ENCODE results near the gene MCF2L. TPM values are rescaled to one million over a fixed set of nuclear protein-coding genes. Genes with fewer than 3 reads are reported as not detected.

MCF2L gene
- polyA plus RNA-seq, 2 of the 4 experiments (the other 2 are of a cell fraction), result 0.36 to 0.92 TPM

DNA sequence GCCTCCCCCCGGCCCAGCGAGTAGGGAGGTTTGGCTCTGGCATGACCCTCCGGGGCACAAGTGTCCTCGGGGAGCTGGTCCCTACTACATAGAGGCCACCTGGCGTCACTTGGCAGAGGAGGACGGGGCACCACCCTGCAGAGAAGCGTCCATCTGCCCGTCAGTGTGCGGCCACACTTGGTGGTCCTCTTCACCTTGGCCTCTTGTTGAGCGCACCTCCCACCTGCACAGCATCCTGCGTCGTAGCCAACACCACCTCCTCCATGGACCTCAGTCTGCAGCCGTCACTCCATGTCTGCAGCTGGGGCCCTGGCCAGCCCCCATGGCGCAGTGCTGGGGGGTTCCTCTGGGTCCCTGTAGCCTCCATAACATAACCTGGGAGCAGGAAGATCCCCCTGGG is 35.1 kb downstream of the MCF2L start (continued):
- TF ChIP-seq, protein P1, sequence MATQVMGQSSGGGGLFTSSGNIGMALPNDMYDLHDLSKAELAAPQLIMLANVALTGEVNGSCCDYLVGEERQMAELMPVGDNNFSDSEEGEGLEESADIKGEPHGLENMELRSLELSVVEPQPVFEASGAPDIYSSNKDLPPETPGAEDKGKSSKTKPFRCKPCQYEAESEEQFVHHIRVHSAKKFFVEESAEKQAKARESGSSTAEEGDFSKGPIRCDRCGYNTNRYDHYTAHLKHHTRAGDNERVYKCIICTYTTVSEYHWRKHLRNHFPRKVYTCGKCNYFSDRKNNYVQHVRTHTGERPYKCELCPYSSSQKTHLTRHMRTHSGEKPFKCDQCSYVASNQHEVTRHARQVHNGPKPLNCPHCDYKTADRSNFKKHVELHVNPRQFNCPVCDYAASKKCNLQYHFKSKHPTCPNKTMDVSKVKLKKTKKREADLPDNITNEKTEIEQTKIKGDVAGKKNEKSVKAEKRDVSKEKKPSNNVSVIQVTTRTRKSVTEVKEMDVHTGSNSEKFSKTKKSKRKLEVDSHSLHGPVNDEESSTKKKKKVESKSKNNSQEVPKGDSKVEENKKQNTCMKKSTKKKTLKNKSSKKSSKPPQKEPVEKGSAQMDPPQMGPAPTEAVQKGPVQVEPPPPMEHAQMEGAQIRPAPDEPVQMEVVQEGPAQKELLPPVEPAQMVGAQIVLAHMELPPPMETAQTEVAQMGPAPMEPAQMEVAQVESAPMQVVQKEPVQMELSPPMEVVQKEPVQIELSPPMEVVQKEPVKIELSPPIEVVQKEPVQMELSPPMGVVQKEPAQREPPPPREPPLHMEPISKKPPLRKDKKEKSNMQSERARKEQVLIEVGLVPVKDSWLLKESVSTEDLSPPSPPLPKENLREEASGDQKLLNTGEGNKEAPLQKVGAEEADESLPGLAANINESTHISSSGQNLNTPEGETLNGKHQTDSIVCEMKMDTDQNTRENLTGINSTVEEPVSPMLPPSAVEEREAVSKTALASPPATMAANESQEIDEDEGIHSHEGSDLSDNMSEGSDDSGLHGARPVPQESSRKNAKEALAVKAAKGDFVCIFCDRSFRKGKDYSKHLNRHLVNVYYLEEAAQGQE (IDR thresholded peaks at IDR 0.05), result no peak
- TF ChIP-seq HOXB13 (CRISPR knock-in tag; IDR thresholded peaks at IDR 0.05; ENCODE audit: low read depth), result no peak
- TF ChIP-seq CBX8 (IDR thresholded peaks at IDR 0.05), result no peak
- no peak for TF ChIP-seq HEYL (CRISPR knock-in tag; IDR thresholded peaks at IDR 0.05)
- no peak for TF ChIP-seq RAD21 (conservative IDR thresholded peaks at IDR 0.05 in 1 of 2, IDR thresholded peaks at IDR 0.05 in 1 of 2)
- no peak for TF ChIP-seq ESRRA (IDR thresholded peaks at IDR 0.05; ENCODE audit: borderline replicate concordance, low read length)

DNA sequence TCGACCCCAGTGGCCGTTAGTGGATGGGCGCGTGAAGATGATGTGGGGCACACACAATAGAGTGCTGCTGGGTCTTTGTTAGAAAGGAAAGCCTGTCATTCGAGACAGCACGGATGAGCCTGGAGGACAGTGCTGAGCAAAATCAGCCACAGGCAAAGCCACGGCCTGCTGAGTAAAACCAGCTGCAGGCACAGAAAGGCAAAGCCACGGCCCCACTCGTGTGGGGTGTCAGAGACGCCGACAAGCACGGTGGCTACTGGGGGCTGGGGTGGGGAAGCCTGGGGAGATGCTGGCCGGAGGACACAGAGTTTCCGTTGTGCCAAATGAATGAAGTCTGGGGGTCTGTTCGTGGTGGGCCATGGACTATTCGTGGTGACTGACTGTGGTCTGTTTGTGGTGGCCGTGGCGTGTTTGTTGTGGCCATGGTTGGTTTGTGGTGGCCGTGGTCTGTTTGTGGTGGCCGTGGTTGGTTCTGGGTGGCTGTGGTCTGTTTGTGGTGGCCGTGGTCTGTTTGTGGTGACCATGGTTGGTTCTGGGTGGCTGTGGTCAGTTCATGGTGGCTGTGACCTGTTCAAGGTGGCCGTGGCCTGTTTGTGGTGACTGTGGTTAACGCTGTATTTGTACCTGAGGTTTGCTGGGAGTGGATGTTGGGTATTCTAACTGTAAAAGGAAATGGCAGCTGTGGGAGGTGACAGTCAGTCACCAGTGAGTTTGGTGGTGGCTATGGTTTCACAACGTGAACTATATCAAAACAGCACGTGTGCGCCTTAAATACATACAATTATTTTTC is 36.3 kb downstream of the MCF2L start:
- POLR2A ChIA-PET, result no interaction called here
- WGBS (ENCODE audit: missing lambda C conversion rate), result 52% methylated on average over 19 of the region's 26 CpGs
- no peak overlapping the region for H3K4me2 ChIP-seq
- DNase-seq (ENCODE audit: low read depth in 1 of 2, low spot score in 1 of 2) (no peak), ATAC-seq (no peak), FAIRE-seq (no peak)
- no peak overlapping the region for H3K27ac ChIP-seq
- no peaks in the 10 kb centered on the region for H3K4me1 ChIP-seq
- CTCF ChIA-PET, result interaction anchor here (0.7 kb wide), 1 partner anchor 9 kb away, joined by 3 read pairs; no protein-coding TSS in a partner anchor
- no peaks in the 10 kb centered on the region for H3K9me3 ChIP-seq
- TF ChIP-seq, protein P2, sequence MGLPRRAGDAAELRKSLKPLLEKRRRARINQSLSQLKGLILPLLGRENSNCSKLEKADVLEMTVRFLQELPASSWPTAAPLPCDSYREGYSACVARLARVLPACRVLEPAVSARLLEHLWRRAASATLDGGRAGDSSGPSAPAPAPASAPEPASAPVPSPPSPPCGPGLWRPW (IDR thresholded peaks at IDR 0.05), result no peak
- no peak for TF ChIP-seq ZFP36 (IDR thresholded peaks at IDR 0.05; ENCODE audit: borderline replicate concordance, partially characterized antibody)
- TF ChIP-seq, protein P3, sequence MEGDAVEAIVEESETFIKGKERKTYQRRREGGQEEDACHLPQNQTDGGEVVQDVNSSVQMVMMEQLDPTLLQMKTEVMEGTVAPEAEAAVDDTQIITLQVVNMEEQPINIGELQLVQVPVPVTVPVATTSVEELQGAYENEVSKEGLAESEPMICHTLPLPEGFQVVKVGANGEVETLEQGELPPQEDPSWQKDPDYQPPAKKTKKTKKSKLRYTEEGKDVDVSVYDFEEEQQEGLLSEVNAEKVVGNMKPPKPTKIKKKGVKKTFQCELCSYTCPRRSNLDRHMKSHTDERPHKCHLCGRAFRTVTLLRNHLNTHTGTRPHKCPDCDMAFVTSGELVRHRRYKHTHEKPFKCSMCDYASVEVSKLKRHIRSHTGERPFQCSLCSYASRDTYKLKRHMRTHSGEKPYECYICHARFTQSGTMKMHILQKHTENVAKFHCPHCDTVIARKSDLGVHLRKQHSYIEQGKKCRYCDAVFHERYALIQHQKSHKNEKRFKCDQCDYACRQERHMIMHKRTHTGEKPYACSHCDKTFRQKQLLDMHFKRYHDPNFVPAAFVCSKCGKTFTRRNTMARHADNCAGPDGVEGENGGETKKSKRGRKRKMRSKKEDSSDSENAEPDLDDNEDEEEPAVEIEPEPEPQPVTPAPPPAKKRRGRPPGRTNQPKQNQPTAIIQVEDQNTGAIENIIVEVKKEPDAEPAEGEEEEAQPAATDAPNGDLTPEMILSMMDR (IDR thresholded peaks at IDR 0.05), result no peak
- no peak for TF ChIP-seq POLR2A (IDR thresholded peaks at IDR 0.05; ENCODE audit: low read length)
- no peak for TF ChIP-seq CBX8 (IDR thresholded peaks at IDR 0.05)
- no peak for TF ChIP-seq HEYL (CRISPR knock-in tag; IDR thresholded peaks at IDR 0.05)
- no peak overlapping the region for H3K4me3 ChIP-seq

DNA sequence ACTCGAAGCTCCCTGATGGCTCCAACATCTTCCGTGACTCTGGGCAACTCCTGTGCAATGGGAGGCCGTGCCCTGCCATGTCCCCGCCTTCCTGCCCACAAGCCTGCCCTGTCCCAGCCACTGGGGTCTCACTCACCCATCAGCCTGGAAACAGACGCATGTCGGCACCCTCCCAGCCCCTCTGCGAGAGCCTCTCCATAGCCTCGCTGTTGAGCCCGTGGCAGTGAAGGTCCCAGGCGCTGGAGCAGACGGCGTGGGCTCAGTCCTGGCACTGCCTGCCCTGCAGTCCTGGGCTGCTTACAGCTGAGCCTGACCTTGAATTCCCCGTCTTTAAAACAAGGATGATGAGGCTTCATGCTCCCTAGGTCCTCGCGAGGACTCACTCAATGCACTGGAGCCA is 37.0 kb downstream of the MCF2L start:
- TF ChIP-seq TP53 (CRISPR knock-in tag; IDR thresholded peaks at IDR 0.05) (no peak), MAFK (IDR thresholded peaks at IDR 0.05; ENCODE audit: partially characterized antibody) (no peak), KDM1A (IDR thresholded peaks at IDR 0.05; ENCODE audit: low read depth) (no peak), RNF2 (IDR thresholded peaks at IDR 0.05; ENCODE audit: borderline replicate concordance, low read depth) (no peak), SMC3 (IDR thresholded peaks at IDR 0.05) (no peak)
- TF ChIP-seq, protein P4, sequence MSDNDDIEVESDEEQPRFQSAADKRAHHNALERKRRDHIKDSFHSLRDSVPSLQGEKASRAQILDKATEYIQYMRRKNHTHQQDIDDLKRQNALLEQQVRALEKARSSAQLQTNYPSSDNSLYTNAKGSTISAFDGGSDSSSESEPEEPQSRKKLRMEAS (IDR thresholded peaks at IDR 0.05), result no peak
- TF ChIP-seq, protein P3 (IDR thresholded peaks at IDR 0.05), result no peak
- no peak for FAIRE-seq
- ATAC-seq, result no peak
- Histone ChIP-seq H3K4me1 (no peaks in the 10 kb centered on the region), H3K27ac (no peak overlapping the region), H3K4me3 (no peak overlapping the region), H3K9me3 (no peaks in the 10 kb centered on the region), H3K4me2 (no peak overlapping the region)
- ChIA-PET CTCF (interaction anchor here (0.7 kb wide), 1 partner anchor 9 kb away, joined by 3 read pairs; no protein-coding TSS in a partner anchor), POLR2A (no interaction called here)
- DNase-seq (ENCODE audit: low read depth in 1 of 2, low spot score in 1 of 2), result no peak
- WGBS (ENCODE audit: missing lambda C conversion rate), result 67% methylated on average over 12 of the region's 15 CpGs

Measured in A549 (cell line).